Lung (tissue), 12 donors: ENCODE data around the gene CREB5. TPM values are rescaled to one million over a fixed set of nuclear protein-coding genes. Genes with fewer than 3 reads are reported as not detected.
"Not testable (repeated sequence)": the region's sequence is repeated elsewhere in the genome, so short reads cannot be mapped to it uniquely, and the experiment has no call there.

Experiments
- ATAC-seq: fragments of 200-7000 bp; cut with Tn5 transposase; one replicate; pipeline ENCODE4 v1.9.1; 2020; ENCODE audit warnings: moderate number of reproducible peaks; ENCODE audit not compliant: insufficient read depth, low FRiP score
- DNase-seq, 3 donors: peaks; one replicate each; pipeline ENCODE4 v3.0.0-alpha.2; 2013 to 2017
- H3K27ac ChIP-seq, 2 donors: one replicate each; pipeline ENCODE4 v1.5.1; 2013; ENCODE audit warnings: mild to moderate bottlenecking in 2 of 2, moderate library complexity in 2 of 2, control low read depth in 1 of 2, inconsistent platforms in 1 of 2, low read depth in 1 of 2, low read length in 1 of 2
- H3K27me3 ChIP-seq, 3 donors: one replicate each; pipeline ENCODE4 v1.5.1; 2013; ENCODE audit warnings: low read length in 2 of 3; ENCODE audit not compliant: control insufficient read depth in 3 of 3, insufficient read depth in 3 of 3
- H3K36me3 ChIP-seq, 4 donors: one replicate each; pipeline ENCODE4 v1.5.1; 2013; ENCODE audit warnings: low read length in 4 of 4, mild to moderate bottlenecking in 1 of 4, moderate library complexity in 1 of 4; ENCODE audit not compliant: control insufficient read depth in 4 of 4, insufficient read depth in 4 of 4
- H3K4me1 ChIP-seq, 5 donors: one replicate each; pipeline ENCODE4 v1.5.1; 2013; ENCODE audit warnings: low read length in 5 of 5, mild to moderate bottlenecking in 2 of 5, moderate library complexity in 1 of 5; ENCODE audit not compliant: control insufficient read depth in 5 of 5, insufficient read depth in 5 of 5
- H3K4me3 ChIP-seq: one replicate; pipeline ENCODE4 v1.5.1; 2013; ENCODE audit warnings: mild to moderate bottlenecking, control low read depth, moderate library complexity
- H3K9ac ChIP-seq, 2 donors: one replicate each; pipeline ENCODE4 v1.5.1; 2013; ENCODE audit warnings: low read length in 2 of 2, control low read depth in 1 of 2; ENCODE audit not compliant: insufficient read depth in 1 of 2
- H3K9me3 ChIP-seq, 4 donors: one replicate each; pipeline ENCODE4 v1.5.1; 2013; ENCODE audit warnings: low read length in 3 of 4, mild to moderate bottlenecking in 1 of 4, moderate library complexity in 1 of 4; ENCODE audit not compliant: control insufficient read depth in 4 of 4, insufficient read depth in 3 of 4
- CTCF ChIP-seq: IDR thresholded peaks from 2 replicates; pipeline ENCODE4 v1.5.1; 2012; ENCODE audit warnings: mild to moderate bottlenecking; ENCODE audit errors: control extremely low read depth, extremely low read depth
- WGBS, 2 donors: extraction: QIAGEN DNeasy Blood & Tissue Kit; methylation state at CpG; one replicate each; pipeline ENCODE4 v1.1.7; 2013; 5-methylcytosine and 5-hydroxymethylcytosine counted together
- polyA plus RNA-seq, 2 donors: library from polyadenylated mRNA; stranded (reverse); fragments of 200-250 nt; gene quantifications; one replicate each; pipeline ENCODE4 v1.2.1, GENCODE V29; 2013
- total RNA-seq, 2 donors: library from RNA; depleted of rRNA in 1 of 2; stranded (reverse); fragments of >200 nt in 1 of 2; gene quantifications; one replicate each; pipeline ENCODE4 v1.2.1, GENCODE V29; 2014 to 2021
- donor health status: control.
- donor health status: control.
- donor health status: Bipolar disorder and iron deficiency.
- donor health status: healthy.
- donor health status: DM: yes; HTN: yes; CAD: no.

Gene CREB5
- total and polyA plus RNA-seq, 4 donors: 2.7 to 23.1 (median 9.6) TPM

- Histone ChIP-seq H3K36me3 (no peaks in the 10 kb centered on the region), H3K4me1 (peaks cover 0 to 18% (median 13%) of the 10 kb centered on the region in 5 donors), H3K27ac (no peak overlapping the region), H3K9ac (no peak overlapping the region), H3K4me3 (no peak overlapping the region), H3K27me3 (no peaks in the 10 kb centered on the region), H3K9me3 (no peaks in the 10 kb centered on the region)
- WGBS, 2 donors: 74 to 85% methylated on average over 1 of the region's 1 CpG
- no peak for TF ChIP-seq CTCF
- no peak for ATAC-seq
- DNase-seq: no peak
These were observed 195.9 kb downstream of the CREB5 start for GRCh38 chr7:28608237-28608656.

GRCh38 chr7:28608731-28609130, 196.4 kb downstream of the CREB5 start:
- Histone ChIP-seq H3K4me1 (peaks cover 0 to 18% (median 13%) of the 10 kb centered on the region in 5 donors), H3K4me3 (no peak overlapping the region), H3K9ac (no peak overlapping the region), H3K27ac (no peak overlapping the region), H3K27me3 (no peaks in the 10 kb centered on the region), H3K36me3 (no peaks in the 10 kb centered on the region), H3K9me3 (no peaks in the 10 kb centered on the region)
- no peak for ATAC-seq
- no peak for TF ChIP-seq CTCF
- 86 to 91% methylated on average over 3 of the region's 3 CpGs for WGBS, 2 donors
- DNase-seq: no peak

GRCh38 chr7:28609608-28610007, 197.3 kb downstream of the CREB5 start:
- no peaks in the 10 kb centered on the region for H3K27me3 ChIP-seq
- H3K4me1 ChIP-seq: peaks cover 0 to 18% (median 13%) of the 10 kb centered on the region in 5 donors
- no peak for DNase-seq
- H3K36me3 ChIP-seq: no peaks in the 10 kb centered on the region
- H3K9me3 ChIP-seq: no peaks in the 10 kb centered on the region
- TF ChIP-seq CTCF: no peak
- no peak overlapping the region for H3K4me3 ChIP-seq
- ATAC-seq: no peak
- no peak overlapping the region for H3K27ac ChIP-seq
- 70 to 72% methylated on average over 3 of the region's 3 CpGs for WGBS, 2 donors
- no peak overlapping the region for H3K9ac ChIP-seq

GRCh38 chr7:28611399-28611897, 199.1 kb downstream of the CREB5 start:
- WGBS, 2 donors: 84 to 87% methylated on average over 4 of the region's 4 CpGs
- peaks cover 0 to 11% (median 8%) of the 10 kb centered on the region in 5 donors for H3K4me1 ChIP-seq
- H3K9me3 ChIP-seq, H3K4me3 ChIP-seq, H3K27ac ChIP-seq, H3K27me3 ChIP-seq, H3K36me3 ChIP-seq, DNase-seq, H3K9ac ChIP-seq, ATAC-seq: not testable (repeated sequence)
